SK-N-MC (cell line): ENCODE data around the gene BRD3OS.

Source experiments
- EZH2 ChIP-seq: fragments of 200-600 bp; sonication (generic); IDR thresholded peaks from one replicate; pipeline ENCODE4 v1.6.1; 2017; ENCODE audit warnings: antibody characterized with exemption
- POLR2AphosphoS5 ChIP-seq: IDR thresholded peaks from 2 replicates; pipeline ENCODE4 v1.6.1; 2012; ENCODE audit warnings: mild to moderate bottlenecking, low read depth, low read length, borderline replicate concordance

DNA sequence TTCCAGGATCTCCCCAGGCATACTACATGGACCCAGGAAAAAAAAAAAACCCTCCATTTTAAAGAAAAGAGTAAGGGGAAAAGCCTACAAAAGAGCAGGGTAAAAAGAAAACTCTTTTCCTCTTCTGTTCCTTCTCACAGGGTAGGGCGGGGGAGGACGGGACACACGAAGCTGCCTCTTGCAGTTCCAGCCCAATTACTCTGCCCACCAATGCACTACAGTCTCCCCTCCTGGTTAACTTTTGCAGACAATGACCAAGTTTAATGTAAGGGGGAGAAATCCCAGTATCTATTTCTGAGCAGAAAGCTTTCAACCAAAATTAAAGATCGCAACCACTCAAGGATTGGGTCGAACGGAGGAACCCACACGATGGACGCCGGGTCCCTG lies 41.2 kb downstream of the BRD3OS start:
- TF ChIP-seq EZH2 (no peak), POLR2AphosphoS5 (no peak)
